Suppressor macrophage (primary cell): ENCODE measurements around the gene CAPZA3.
"Not testable (repeated sequence)": the region's sequence is repeated elsewhere in the genome, so short reads cannot be mapped to it uniquely, and the experiment has no call there.

Experiments used
- DNase-seq, 4 experiments: peaks; one replicate each; pipeline ENCODE4 v3.0.0-alpha.2; 2020 to 2022
- total RNA-seq, 17 experiments: gene quantifications; one replicate each; lab custom pipeline; 2026; ENCODE audit warnings: mixed read lengths in 6 of 17, inconsistent platforms in 3 of 17; lab: John Stamatoyannopoulos, UW

Gene CAPZA3, protein sequence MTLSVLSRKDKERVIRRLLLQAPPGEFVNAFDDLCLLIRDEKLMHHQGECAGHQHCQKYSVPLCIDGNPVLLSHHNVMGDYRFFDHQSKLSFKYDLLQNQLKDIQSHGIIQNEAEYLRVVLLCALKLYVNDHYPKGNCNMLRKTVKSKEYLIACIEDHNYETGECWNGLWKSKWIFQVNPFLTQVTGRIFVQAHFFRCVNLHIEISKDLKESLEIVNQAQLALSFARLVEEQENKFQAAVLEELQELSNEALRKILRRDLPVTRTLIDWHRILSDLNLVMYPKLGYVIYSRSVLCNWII
- total RNA-seq = 0 to 0.55 (median 0) reads per million in 17 experiments

DNA sequence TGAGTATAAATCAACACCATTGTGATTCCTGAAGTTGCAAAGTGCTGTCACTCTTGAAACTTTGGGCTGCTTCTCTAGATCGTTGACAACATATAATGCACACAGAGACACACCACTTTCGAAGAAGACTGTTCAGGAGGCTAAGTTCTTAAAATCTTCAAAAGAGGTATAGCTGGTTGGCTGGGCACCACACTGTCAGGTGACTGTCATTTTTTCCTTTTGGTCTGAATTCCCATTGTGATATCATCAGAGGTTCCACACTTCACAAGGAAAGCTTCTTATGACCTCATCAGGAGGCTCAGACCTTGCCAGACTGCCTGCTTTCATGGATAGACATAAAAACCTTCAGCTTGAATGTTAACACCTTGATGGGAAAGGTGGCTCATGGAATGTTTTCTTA is at the start of gene CAPZA3, which contains the start of gene PLCZ1:
CAPZA3 (plus strand) TSS at position 301 of the 400 bp plus-strand sequence. CDS start 150 bp downstream, outside the sequence.
PLCZ1 (minus strand) TSS at position 194 of the 400 bp plus-strand sequence. CDS start 641 bp downstream, outside the sequence.
- DNase-seq = no peak

DNA sequence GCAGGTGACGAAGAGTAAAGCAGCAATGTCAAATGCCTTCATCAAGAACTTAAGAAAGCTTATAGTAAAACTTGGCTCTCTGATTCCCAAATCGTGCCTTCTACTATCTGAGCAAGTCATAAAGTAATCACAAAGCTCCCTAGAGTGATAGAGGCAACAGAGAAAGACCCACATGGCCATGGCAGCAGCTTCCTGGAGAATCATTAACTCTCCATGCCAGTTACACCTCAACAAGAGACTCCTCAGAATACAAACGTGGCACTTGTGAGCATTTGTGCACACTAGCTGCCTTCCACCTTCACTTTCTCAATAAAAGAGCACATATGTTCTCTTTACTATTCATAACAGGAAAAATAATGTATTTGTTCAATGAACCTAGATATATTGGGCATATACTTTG is 48.1 kb upstream of the CAPZA3 start:
- DNase-seq = no peak

DNA sequence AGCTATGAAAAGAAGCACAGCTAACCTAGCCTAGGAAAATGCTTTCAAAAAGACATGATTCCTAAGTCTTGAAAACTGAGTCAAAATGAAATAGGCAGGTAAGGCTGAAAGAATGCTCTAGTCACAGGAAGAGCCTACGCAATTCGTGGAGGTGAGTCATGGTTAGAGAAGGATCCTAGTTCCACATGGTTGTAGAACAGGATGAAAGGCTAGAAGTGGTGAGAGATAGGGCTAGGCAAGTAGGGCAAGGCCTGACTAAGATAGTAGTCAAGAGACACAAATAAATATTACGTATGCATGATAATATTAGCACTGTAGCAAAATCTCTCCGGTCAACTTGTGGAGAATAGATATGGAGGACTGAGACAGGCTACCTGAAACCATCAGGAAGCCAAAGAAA is 47.3 kb upstream of the CAPZA3 start:
- no peak for DNase-seq

DNA sequence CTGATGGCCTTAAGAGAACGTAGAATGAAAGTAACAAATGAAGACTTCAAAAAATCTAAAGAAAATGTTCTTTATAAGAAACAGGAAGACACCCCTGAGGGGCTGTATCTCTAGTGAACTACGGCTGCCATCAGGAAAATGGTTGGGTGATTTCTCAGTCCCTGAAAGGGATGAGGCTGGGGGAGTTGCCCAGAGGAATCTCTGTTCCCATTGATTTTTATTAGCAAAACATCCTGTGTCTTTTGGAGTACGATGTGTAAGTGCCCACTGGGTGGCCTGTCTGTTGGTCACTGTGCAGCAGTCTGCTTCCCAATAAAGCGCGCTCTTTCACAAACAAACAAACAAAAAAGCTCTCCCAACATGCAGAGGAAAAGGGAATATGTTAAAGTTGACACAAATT is 43.9 kb upstream of the CAPZA3 start:
- not testable (repeated sequence) for DNase-seq

DNA sequence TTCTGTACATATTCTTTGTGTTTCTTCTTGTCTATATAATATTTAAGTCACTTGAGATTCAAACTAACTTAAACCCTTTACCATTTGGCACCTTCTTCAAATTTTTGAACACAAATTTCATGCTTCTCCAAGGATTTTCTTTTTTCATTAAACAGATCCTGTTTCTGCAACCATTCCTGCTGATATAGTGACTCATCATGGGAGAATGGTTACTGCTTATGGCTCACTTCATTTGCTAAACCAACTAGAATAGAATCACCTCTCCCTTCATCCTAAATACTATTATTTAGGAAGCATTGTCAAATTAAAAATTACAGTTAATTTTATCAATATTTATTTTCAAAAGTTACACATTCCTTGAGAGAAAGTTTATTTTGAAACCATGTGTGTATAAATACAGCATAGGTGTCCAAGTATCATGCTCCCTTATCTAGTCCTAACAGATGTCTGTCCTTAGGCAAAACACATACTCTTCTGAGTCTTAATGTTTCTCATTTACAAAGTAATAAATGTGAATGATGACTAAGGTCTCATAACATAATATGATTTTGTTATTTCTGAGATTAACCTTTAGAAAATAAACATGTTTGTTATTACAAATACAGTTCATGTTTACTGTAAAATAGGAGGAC is 40.8 kb upstream of the CAPZA3 start:
- DNase-seq = no peak

DNA sequence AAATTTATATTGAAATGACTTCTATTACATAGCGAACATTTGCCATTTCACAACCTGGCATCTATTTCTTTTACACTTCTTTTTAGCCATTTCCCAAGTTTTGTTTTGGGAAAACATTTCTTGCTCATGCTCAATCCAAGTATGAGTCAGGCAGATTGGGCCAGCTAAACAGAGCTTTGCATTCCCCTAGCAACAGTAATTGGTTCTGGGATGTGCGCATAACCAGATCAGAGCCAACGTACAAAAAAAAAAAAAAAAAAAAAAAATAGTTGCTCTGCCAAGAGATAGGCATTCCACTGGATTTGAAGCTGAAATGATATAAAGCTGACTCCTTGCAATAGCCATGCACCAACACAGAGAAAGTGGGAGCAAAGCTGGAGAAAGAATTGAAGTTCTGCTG is 37.6 kb upstream of the CAPZA3 start:
- no peak for DNase-seq

DNA sequence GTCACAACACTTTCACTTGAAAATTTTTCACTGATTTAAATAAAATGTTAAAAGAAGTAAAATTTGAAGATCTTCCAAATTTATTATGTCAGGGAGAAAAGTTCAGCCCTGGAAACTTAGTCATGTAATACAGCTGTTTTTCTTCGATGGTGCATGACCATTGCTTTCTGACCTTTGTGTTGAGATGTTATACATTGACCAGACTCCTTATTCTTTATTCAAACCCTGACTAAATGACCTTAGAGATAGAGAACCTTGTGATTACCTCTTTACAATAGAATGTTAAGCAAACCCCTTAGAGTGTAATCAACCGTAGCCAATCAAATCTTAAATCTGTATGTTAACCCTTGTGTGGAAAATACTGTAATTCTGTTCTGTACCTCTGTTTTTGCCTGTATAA is 34.6 kb upstream of the CAPZA3 start:
- no peak for DNase-seq

DNA sequence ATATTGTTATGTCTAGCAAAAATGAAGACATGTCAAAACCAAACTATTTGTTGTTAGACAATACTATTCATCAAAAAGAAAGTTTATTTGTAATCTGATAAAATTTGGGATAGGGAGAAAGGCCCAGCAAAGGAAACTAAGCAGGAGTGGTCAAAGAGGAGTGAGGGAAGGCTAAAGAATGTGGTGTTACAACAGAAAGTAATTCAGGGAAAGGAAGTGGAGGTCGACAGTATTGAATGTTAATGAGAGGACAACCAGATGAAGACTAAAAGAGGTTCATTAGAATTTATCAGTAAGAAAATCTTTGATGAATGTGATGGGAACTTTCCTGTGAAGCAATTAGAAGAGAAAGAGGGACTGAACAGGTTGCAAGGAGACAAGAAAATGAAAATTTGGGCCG is 34.0 kb upstream of the CAPZA3 start:
- DNase-seq = no peak

DNA sequence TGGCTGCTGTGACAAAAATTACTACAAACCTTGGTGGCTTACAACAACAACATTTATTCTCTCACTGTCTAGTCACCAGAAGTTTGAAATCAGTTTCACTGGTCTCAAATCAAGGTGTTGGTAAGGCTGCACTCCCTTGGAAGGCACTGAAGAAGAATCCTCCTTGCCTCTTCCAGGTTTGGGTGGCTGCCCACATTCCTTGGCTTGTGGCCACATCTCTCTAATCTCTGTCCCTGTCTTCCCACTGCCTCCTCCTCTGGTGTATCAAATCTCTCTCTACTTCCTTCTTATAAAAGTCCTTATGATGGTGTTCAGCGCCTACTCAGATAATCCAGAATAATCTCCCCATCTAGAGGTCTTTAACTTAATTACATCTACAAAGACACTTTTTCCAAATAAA is 31.1 kb upstream of the CAPZA3 start:
- DNase-seq = no peak

DNA sequence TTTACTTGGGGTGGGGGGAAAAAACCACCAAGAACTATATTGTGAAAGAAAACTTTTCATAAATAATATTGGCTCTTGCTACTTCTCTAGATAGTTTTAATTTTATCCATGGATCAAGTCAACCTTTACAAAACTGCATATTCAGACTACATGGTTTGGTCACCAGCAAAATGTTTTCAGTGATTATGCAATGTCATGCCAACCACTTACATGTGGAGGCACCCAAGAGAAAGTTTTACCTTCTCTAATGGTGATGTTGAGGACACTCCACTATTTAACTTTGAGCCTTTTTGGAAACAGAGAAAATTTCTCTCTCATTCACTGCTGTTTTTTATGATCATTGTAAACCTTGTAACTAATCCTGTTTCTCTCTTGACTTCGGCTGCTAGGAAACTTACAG is 21.7 kb upstream of the CAPZA3 start:
- DNase-seq = no peak

DNA sequence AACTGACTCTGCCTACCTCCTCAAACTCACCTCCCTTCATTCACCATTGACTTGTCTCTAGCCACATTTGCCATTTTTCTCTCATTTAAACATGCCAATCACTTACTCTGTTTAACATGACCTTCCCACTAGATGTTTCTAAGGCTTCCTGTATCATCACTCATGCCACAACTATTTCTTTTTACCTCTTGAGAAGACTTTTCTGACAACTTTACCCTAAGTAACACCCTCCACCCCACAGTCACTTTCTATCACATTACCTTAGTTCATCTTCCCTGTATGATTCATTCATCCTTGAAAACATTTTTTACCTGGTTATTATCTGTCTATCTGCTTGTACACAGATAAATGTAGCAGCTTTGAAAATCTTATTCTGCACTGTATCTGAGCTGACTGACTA is 19.5 kb upstream of the CAPZA3 start:
- no peak for DNase-seq

DNA sequence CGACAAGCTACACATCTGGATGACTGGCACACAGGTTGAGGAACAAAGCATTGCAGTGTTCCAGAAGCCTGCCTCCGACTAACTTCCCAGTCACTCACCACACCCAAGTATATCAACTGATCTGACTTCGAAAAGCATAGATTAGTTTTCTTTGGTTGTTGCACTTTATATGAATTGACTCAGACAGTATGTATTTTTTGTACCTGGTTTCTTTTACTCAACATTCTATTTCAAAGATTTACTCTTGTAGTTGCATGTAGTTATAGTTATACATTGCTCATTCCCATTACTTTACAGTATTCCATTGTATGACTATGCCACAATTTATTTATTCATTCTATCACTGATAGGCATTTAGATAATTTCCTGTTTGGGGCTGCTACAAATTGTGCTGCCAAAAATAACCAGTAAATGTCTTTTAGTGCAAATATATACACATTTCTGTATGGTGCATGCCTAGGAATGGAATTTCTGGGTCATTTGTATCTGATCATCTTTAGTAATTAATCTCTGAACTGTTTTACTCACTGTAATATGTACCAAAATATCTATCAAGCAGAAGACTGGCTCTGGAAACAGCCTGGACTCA is 17.9 kb upstream of the CAPZA3 start:
- no peak for DNase-seq

DNA sequence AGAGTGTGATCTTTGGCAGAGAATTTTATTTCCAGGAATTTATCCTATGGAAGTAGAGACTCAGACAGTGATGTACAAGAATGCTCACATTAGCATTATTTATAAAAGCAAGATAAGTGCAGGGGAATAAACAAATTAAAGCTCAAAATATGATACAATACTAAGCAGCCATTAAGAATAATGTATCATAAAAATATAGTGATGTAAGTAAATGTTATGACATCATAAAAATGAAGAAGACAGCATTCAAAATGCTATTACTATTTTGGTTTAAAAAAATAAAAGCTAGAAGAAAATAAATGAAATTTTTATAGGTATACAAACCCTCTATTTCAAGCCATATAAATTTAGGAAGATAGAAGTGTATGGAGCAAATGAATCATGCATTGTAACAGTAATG is 17.2 kb upstream of the CAPZA3 start:
- no peak for DNase-seq

DNA sequence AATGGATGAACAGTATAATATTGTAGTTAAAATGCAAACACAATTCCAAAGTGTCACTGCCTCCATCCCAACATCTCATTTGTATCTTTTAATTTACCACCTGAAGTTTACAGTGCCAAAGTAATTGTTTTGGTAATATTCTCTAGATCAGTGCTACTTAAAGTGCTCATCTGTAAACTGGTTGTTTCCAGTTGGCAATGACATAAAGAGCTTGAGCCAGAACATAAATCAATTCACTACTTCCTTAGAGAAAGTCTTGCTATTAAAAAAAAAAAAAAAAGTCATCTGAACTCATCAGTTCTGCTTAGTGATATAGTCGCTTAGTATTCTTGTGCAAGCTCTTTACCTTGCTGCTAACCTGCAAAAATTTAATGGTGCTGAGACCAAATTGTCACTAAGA is 16.5 kb upstream of the CAPZA3 start:
- no peak for DNase-seq

DNA sequence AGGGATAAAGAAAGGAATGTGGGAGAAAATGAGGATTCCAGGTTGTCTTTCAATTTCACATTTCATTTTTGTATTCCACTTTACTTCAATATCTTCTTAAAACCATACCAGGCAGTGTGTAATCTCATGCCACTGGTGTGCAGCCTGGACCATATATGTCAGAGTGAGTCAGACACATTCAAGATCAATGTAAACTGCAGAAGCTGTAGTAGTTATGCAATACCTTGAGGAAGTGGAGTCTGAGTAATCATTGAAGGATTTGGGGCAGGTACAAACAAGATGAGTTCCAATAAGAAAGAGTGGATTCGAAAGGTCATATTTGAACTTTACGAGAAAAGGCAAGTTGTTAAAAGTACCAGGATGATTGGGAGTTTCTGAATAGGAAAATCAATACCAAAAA is 14.2 kb upstream of the CAPZA3 start:
- DNase-seq = no peak

DNA sequence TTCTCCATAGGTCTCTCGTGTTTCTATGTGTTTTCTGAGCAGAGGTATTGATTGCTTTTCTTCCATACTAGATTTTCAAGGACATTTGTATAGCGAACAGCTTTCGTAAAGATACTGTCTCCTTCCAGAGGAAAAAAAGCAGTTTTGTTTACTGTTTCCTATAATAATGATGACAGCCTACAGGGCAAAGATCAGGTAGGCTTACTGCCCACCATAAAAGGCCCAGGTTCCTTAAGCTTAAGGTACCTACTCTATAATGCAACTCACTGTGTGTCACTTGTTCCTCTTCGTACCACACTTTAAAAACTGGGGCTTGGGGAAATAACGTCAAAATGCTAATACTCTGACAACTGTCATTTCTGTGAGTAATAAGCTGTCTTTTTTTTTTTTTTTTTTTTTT is 6.8 kb upstream of the CAPZA3 start:
- no peak for DNase-seq

DNA sequence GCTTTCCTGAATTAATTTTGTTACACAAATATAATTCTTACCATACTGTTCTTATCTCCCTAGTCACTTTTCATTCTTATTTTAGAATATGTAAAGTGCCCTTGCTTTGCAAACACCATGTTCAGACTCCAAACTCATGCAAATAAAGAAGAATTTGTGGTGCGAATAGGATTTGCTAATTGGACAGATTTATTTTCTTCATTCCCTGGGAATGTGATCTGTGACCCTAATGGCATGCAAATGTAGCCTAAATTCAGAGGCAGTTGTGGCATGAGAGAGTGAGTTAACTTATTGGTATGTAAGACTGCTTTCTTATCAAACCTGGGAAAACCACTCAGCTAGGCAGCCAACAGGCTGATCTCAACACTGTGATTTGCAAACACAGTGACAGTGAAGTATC is 10.0 kb downstream of the CAPZA3 start:
- DNase-seq = no peak

DNA sequence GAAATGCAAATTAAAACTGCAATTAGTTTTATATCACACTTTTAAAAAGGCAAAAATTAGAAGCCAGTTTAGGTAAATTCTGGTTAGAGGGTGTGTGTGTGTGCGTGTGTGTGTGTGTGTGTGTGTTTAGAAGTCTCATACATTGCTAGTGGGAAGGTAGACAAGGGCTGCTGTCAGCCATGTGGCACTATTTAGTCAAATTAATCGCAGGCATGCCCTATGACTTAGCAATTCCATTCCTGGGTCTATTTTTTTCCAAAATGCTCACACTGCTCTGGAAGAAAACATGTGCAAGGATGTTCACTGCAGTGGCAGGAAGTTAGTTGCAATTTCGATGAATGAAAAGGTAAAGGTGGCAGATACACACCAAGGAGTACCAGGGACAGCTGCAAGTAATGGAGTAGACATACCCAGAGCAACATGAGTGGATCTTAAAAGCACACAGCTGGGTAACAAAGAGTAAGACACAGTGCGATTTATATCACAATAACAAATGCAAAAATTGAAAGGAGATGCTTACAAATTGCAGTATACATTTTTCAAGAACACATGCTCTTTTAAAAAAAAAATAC is 11.6 kb downstream of the CAPZA3 start:
- no peak for DNase-seq

DNA sequence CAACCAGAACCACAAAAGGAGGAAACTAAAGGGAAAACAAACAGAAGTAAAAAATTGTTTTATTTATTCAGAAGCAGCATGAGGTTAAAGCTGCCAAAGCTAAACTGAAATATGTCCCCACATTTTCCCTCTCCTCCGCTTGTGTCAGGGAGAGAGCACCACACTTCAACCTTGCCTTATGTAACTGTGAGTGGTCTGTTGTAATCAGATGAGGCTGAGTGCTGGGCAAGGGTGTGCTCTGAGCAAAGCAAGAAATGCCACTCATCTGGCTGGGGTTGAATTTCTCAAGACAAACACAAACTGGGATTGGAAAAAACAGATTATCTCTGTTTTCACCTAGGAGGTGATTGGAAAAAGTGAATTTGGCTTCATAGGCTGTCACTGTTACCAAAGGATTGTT is 12.2 kb downstream of the CAPZA3 start:
- DNase-seq = no peak

DNA sequence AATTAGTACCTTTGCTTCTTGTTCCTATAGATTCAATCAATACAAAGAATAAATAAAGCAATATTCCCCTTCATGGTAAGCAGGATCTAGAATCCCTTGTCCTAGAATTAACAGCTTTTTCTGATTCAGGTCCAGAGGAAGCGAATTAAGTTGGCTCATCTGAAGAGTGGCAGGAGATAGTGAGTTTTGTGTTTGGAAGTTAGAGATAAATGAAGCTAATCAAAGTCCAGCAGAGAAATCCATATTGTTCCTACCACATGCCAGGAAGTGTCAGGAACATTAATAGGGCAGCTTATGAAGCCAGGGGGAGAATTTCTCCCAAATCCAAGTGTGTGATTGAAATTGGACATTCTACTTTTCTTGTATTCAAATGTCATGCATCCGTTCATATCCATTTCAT is 13.9 kb downstream of the CAPZA3 start:
- no peak for DNase-seq

DNA sequence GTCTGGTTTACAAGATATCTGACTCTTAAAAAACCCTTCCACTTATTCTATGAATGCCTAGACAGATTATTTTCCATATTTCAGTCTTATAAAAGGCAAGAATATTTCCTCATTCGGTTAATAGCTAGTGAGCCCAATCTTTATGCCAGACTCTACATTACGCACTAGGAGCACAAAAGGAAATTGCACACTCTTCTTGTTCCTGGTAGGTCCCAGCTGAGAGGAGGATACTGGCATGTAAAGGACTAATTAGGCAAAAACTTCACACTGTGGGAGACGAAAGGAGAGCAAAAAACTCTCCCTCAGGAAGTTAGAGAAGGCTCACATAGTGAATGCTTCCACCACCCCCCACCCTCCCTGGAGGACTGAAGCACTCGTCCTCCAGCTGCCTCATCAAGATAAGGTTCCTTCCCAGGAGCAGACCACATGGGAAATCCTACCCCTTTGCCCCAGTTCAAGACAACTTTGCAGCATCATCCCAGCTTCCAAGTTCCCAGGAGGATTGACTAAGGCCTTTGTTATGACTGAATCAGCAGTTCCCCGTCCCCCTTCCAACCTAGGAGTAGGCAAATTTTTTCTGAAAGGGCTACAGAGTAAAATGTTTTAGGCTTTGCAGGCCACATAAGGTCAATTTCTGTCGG is 14.5 kb downstream of the CAPZA3 start:
- no peak for DNase-seq

DNA sequence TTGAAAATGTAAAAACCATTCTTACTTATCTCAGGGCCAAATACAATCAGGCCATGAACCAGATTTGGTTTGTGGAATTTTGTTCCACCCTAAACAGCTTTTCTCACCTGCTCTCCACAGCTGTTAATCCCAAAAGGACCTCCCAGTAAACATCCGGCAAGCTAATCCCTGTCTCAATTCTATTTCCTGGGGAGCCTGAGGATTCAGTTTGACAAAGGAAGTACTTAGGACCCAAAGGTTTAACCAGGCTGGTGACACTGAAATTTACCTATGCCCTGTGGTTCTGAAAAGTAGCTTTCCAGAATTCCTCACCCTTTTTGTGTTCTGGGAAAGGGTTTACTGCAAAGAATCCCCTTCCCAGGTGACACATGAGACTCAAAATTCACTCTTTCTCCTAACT is 15.0 kb downstream of the CAPZA3 start:
- no peak for DNase-seq

DNA sequence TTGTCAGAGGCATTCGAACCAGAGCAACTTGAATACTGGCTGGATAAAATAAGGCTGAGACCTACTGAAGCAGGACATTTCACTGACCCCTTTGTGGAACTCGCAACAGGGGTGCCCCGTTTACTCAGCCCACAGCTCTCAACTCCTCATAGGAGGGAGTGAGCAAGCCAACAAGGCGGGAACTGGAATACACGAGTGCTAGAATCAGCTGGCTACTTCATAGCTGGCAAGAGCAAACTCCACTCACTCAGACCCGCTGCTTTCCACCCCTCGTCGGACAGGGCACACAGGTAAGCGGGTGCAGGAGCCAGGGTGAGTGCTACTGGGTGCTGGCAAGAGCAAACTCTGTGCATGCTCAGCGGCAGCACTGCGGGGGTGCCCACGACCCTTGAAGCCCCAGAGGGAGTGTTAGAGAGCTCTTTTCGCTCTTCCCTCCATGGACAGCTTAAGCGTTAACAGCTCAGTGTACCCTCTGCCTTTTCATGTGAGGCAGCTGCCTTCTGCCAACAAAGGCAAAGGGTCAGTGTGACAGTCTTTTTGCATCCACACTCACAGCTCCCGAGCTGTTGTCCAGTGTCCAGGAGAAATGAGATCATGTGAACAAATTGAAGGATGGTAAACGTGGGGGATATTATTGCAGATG is 15.7 kb downstream of the CAPZA3 start:
- no peak for DNase-seq
